ENCODE results near the gene NFASC. TPM values are rescaled to one million over a fixed set of nuclear protein-coding genes. Genes with fewer than 3 reads are reported as not detected.

The NFASC gene
- total RNA-seq, 2 experiments from 2014 or later: not detected

DNA sequence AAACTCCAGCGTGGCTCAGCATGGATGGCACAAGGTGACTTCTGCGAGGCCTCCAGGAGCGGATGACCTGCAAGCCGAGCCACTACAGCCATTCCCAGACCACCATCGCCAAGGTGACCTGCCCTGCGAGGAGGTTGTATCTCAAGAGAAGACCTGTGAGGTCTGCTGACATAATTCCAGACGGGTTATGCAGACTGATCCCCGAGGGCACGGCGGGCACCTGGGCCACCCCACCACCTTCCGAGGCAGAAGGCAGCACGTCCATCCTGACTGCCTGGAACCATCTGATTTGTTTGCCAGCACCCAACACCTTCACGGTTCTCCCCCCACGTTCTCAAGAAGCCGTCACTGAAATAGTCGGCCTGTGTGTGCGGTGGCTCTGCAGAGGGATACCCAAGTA is 115.5 kb downstream of the NFASC start:
- POLR2A ChIA-PET: no interaction called here
- H2AFZ ChIP-seq (ENCODE audit: low read length): no peak overlapping the region
- H3K9me3 ChIP-seq (ENCODE audit: low read length): no peaks in the 10 kb centered on the region

DNA sequence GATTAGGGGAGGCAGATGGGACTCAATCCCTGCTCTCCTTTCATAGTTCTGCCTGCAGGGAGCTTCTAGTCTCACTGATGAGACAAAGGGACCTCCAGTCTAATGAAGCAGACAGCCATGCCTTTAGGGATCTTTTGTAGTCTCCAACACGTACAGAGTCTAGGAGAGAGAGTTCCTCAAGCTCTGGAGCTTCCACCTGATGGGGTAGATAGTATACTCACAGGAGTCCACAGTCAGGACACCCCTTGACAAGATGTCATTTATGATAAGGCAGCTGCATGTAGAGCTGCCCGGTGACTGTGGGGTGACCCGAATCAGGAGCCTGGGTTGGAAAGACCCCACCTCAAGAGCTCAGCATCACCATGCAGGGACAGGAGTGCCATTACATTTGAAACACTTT is 117.0 kb downstream of the NFASC start:
- no peaks in the 10 kb centered on the region for H3K79me2 ChIP-seq (ENCODE audit: insufficient read depth, low read depth, low read length)
- DNase-seq (ENCODE audit: low spot score): no peak
- H3K36me3 ChIP-seq (ENCODE audit: insufficient read depth, low read length): no peaks in the 10 kb centered on the region
- POLR2A ChIA-PET: interaction anchor here (1.0 kb wide), 1 partner anchor 51 kb away, joined by 3 read pairs; no protein-coding TSS in a partner anchor
- H3K9me3 ChIP-seq (ENCODE audit: low read length): no peaks in the 10 kb centered on the region
- no peak overlapping the region for H3K4me3 ChIP-seq (ENCODE audit: low read depth, low read length, poor library complexity, severe bottlenecking)
- no peaks in the 10 kb centered on the region for H3K9me2 ChIP-seq (ENCODE audit: insufficient read depth, low read length)
- no peaks in the 10 kb centered on the region for H3K4me1 ChIP-seq (ENCODE audit: insufficient read depth, low read length, poor library complexity, severe bottlenecking)
- H4K20me1 ChIP-seq (ENCODE audit: insufficient read depth, low read length): no peaks in the 10 kb centered on the region
- TF ChIP-seq EZH2phosphoT487 (IDR thresholded peaks at IDR 0.05; ENCODE audit: borderline replicate concordance, low read depth, low read length): no peak
- H2AFZ ChIP-seq (ENCODE audit: low read length): no peak overlapping the region
- no TSS peak for BruUV-seq (replicated peaks)
- intact Hi-C loops (cut with micrococcal nuclease; ENCODE audit: unreplicated experiment): no loop called here
- H3K27ac ChIP-seq (ENCODE audit: low read depth, low read length, poor library complexity, severe bottlenecking): no peak overlapping the region
- CTCF ChIA-PET (ENCODE audit: unreplicated experiment): interaction anchor here (0.5 kb wide), 1 partner anchor 305 kb away, joined by 4 read pairs; no protein-coding TSS in a partner anchor
- no peak overlapping the region for H3K4me2 ChIP-seq (ENCODE audit: low read length)

More for the DNA sequence above, 115.5 kb downstream of the NFASC start:
- no peak for TF ChIP-seq EZH2phosphoT487 (IDR thresholded peaks at IDR 0.05; ENCODE audit: borderline replicate concordance, low read depth, low read length)
- TF ChIP-seq, protein P1, sequence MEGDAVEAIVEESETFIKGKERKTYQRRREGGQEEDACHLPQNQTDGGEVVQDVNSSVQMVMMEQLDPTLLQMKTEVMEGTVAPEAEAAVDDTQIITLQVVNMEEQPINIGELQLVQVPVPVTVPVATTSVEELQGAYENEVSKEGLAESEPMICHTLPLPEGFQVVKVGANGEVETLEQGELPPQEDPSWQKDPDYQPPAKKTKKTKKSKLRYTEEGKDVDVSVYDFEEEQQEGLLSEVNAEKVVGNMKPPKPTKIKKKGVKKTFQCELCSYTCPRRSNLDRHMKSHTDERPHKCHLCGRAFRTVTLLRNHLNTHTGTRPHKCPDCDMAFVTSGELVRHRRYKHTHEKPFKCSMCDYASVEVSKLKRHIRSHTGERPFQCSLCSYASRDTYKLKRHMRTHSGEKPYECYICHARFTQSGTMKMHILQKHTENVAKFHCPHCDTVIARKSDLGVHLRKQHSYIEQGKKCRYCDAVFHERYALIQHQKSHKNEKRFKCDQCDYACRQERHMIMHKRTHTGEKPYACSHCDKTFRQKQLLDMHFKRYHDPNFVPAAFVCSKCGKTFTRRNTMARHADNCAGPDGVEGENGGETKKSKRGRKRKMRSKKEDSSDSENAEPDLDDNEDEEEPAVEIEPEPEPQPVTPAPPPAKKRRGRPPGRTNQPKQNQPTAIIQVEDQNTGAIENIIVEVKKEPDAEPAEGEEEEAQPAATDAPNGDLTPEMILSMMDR (conservative IDR thresholded peaks at IDR 0.05; ENCODE audit: low read length): no peak
- Histone ChIP-seq H3K27ac (ENCODE audit: low read depth, low read length, poor library complexity, severe bottlenecking) (no peak overlapping the region), H3K4me3 (ENCODE audit: low read depth, low read length, poor library complexity, severe bottlenecking) (no peak overlapping the region), H3K79me2 (ENCODE audit: insufficient read depth, low read depth, low read length) (no peaks in the 10 kb centered on the region), H3K4me2 (ENCODE audit: low read length) (no peak overlapping the region), H3K4me1 (ENCODE audit: insufficient read depth, low read length, poor library complexity, severe bottlenecking) (no peaks in the 10 kb centered on the region), H3K36me3 (ENCODE audit: insufficient read depth, low read length) (no peaks in the 10 kb centered on the region), H4K20me1 (ENCODE audit: insufficient read depth, low read length) (no peaks in the 10 kb centered on the region), H3K9me2 (ENCODE audit: insufficient read depth, low read length) (no peaks in the 10 kb centered on the region)
- no TSS peak for BruUV-seq (replicated peaks)
- DNase-seq (ENCODE audit: low spot score): no peak
- intact Hi-C loops (cut with micrococcal nuclease; ENCODE audit: unreplicated experiment): no loop called here
- CTCF ChIA-PET (ENCODE audit: unreplicated experiment): no interaction called here

DNA sequence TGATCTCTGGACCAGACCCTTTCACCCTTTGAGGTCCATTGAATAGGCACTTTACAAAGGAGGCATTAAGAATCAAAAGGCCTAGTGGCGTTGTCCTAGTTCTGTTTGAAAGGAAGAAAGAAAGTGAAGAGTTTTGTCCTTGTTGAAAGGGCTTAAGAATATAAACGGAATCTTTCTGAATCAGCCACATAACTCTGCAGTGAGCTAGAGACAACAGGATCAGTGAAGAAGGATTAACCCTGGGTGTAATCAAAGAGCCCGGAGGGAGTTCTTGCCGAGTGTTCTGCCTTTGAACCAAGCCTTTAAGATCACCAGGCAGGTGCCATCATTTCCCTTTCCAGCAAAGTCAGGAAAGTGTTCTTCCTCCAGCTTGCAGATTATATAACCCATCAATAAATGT is 117.5 kb downstream of the NFASC start:
- ChIA-PET POLR2A (interaction anchor here (0.6 to 1.0 kb wide), 2 partner anchors 50 to 343 kb away, joined by 3 read pairs; no protein-coding TSS in a partner anchor), CTCF (ENCODE audit: unreplicated experiment) (interaction anchor here (0.5 to 2.2 kb wide), 2 partner anchors 73 to 306 kb away, joined by 4 to 9 read pairs; no protein-coding TSS in a partner anchor)
- BruUV-seq (replicated peaks): no TSS peak
- no peaks in the 10 kb centered on the region for H3K79me2 ChIP-seq (ENCODE audit: insufficient read depth, low read depth, low read length)
- no peaks in the 10 kb centered on the region for H3K4me1 ChIP-seq (ENCODE audit: insufficient read depth, low read length, poor library complexity, severe bottlenecking)
- H3K9me3 ChIP-seq (ENCODE audit: low read length): no peaks in the 10 kb centered on the region
- H3K9me2 ChIP-seq (ENCODE audit: insufficient read depth, low read length): no peaks in the 10 kb centered on the region
- no peak for DNase-seq (ENCODE audit: low spot score)
- H3K36me3 ChIP-seq (ENCODE audit: insufficient read depth, low read length): no peaks in the 10 kb centered on the region
- no peak overlapping the region for H3K27ac ChIP-seq (ENCODE audit: low read depth, low read length, poor library complexity, severe bottlenecking)
- H2AFZ ChIP-seq (ENCODE audit: low read length): no peak overlapping the region
- intact Hi-C loops (cut with micrococcal nuclease; ENCODE audit: unreplicated experiment): no loop called here
- no peak overlapping the region for H3K4me3 ChIP-seq (ENCODE audit: low read depth, low read length, poor library complexity, severe bottlenecking)
- H4K20me1 ChIP-seq (ENCODE audit: insufficient read depth, low read length): no peaks in the 10 kb centered on the region
- no peak overlapping the region for H3K4me2 ChIP-seq (ENCODE audit: low read length)
- TF ChIP-seq EZH2phosphoT487 (IDR thresholded peaks at IDR 0.05; ENCODE audit: borderline replicate concordance, low read depth, low read length): no peak
- TF ChIP-seq, protein P1 (conservative IDR thresholded peaks at IDR 0.05; ENCODE audit: low read length): no peak
